Inflammatory macrophage treated with lipopolysaccharide for 1 hour (primary cell): ENCODE measurements around the gene SRPK2.

Source experiments
- DNase-seq, 2 donors: peaks; one replicate each; pipeline ENCODE4 v3.0.0-alpha.2; 2020 to 2022

Gene SRPK2

DNA sequence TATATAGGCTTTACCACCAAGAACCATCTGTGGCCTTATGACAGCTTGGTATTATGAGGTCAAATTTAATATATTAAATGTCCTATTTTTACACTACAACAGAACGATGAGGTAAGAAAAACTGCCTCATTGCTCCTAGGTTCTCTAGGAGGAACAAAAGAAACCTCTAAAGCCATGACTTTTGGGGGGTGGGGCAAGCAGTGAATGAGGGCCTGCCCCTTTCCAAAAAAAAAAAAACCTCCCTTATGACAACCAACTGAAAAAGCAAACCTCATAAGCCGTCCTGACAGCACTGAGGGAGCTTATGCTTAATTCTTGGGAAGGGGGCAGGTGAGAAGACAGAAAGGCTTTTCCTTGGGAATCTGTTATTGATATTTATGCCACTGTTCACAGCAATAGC is 258.1 kb downstream of the SRPK2 start:
- no peak for DNase-seq

DNA sequence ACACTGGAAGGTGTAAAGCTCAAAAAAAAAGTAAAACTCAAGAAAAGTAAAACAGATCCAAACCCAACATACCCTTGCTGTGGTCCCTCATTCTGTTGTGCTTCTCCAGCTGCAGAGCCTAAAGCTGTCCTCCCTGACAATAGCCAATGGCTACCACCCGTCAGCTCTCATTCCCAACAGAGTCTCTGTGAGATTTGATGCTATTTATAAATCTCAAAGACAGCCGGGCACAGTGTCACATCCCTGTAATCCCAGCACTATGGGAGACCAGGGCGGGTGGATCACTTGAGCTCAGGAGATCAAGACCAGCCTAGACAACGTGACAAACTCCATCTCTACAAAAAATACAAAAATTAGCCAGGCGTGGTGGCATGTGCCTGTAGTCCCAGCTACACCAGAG is 258.7 kb downstream of the SRPK2 start:
- no peak for DNase-seq

DNA sequence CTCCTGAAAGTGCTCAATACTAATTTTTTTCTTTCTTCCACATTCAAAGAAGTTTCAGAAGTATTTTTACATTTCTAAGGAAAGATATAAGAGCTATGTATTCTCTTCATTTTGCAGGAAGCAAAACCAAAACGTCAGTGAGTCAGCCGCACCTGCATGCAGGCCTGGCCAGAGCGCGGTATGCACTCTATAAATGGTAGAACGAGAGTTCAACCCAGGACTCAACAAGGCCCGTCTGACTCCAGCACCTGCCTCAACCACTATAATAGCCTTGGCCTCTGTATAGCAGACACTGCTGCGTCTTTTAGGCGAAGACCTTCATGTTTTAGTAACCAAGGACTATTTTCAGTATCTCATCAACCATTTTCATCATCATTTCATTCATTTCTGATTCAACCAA is 261.5 kb downstream of the SRPK2 start:
- DNase-seq: no peak

DNA sequence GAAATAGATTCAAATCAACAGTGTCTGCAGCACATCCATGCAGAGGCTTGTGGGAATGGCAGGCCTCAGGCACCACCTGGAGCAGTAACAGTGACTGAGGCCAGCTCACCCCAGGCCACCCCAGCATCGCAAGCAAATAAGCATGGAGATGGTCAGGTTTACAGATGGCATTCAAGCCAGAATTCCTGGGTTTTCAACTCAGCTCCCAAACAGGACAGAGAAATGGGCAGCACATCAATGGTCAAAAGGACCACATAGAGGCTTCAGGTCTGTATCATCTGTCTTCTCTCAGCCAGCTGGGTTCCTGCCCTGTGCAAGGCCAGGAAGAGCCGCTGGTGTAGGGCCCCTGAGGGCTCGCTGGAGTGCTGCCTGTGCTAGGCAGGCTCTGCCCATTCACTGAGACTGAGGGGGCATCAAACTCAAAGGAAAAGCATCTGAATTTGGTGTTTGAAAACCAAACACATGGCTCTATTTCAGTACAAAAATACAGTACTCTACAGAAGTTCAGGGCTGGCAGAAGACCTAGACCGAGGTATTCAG is 262.2 kb downstream of the SRPK2 start:
- DNase-seq: no peak

DNA sequence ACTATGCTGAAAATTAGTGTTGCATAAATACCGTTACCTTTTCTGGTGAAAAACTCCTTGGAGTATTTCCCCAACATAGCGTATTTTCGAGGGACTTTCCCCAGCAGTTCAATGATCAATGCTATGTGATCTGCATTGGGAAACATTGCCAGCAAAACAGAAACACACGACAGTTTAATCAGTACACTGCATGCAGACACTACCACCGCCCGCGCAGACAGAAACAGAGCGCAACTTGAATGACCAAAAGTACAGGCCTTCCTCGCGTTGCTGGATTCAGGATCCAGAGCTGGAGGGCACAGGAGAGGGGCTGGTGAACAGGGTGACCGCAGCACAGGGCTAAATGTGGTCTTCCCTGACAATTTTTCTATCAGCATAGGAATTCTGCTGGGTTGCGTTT is 263.0 kb downstream of the SRPK2 start:
- no peak for DNase-seq

DNA sequence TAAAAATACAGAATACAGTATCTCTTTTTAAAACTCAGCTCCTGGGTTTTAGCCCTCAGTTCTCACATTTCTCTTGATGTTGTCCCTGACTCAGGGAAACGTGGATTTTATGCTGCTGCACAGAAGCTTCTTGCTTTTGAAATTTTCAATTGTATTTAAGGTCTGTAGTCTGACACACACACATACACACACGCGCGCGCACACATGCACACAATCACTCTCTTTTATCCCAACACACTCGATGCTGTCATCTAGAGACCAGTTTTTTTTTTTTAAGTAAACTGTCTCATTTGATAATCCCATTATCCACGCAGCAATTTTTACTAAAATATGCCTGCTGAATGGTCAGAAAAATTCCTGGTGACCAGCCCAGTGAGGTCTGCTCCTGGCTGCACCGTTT is 266.1 kb downstream of the SRPK2 start:
- no peak for DNase-seq

DNA sequence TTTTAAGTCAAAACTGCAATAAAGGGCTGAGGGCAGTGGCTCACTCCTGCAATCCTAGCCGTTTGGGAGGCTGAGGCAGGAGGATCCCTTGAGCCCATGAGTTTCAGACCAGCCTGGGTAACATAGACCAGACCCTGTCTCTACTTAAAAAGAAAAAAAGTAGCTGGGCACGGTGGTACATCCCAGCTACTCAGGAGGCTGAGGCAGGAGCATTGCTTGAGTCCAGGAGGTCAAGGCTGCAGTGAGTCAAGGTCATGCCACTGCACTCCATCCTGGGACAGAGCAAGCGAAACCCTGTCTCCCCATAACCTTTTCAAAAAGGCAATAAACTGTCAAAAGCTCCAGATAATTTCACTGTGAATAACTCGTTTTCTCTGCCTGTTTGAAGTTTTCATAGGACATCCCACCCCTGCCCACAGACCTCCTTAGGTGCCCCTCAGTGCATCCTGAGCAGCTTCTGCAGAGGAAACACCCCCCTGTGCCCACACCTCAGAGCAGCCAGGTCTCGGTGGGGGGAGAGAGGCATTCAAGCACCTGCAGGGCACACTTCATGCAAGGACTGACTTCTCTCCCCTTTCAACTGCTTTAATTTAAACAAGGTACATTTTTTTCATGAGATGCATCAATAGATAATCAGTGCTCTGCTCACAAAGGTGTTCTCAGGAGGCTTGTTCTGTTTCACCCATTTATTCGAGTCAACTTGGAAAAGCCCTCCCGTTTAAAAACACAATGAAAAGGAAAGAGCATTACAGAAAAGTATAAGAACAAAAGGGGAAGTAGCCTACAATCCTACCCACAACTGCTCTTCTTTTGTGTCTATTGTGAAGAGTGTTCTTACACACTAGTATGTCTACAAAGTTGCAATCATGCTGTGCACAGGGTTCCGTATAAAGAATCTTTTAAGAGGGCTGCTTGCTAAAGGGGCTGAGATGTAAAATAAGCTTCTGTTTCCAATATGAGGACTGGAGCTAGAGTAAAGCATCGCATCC is 269.8 kb downstream of the SRPK2 start:
- no peak for DNase-seq

DNA sequence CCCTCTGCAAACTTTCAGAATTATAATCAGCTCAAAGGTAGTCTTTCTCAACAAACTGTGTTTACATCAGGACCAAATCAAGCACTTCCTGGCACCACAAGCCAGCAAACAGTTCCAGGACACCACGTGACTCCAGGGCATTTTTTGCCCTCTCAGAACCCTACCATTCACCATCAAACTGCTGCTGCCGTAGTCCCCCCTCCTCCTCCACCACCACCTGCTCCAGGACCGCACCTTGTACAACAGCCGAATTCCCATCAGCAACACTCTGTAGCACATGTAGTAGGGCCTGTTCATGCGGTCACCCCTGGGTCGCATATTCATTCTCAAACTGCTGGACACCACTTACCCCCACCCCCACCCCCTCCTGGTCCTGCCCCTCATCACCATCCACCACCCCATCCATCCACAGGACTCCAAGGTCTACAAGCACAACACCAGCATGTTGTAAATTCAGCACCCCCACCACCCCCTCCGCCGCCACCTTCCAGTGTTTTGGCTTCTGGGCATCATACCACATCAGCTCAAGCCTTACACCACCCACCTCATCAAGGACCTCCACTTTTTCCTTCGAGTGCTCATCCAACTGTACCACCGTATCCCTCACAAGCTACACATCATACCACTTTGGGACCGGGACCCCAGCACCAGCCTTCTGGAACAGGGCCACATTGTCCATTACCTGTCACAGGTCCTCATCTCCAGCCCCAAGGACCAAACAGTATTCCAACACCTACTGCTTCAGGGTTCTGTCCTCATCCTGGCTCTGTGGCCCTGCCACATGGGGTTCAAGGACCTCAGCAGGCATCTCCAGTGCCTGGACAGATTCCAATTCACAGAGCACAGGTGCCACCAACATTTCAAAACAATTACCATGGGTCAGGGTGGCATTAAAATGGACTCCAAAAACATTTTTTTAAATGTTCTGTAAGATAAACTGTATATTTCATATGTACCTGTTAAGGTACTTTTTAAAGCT is 276.0 kb downstream of the SRPK2 start:
- DNase-seq: no peak

DNA sequence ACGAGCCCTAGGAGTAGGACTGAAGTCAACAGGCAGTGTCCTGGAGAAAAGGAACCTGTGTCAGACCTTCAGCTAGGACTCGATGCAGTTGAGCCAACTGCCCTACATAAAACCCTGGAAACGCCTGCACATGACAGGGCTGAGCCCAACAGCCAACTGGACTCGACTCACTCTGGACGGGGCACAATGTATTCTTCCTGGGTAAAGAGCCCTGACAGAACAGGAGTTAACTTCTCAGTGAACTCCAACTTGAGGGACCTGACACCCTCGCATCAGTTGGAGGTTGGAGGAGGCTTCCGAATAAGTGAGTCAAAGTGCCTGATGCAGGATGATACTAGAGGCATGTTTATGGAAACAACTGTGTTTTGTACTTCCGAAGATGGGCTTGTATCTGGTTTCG is 281.3 kb downstream of the SRPK2 start:
- DNase-seq: no peak

DNA sequence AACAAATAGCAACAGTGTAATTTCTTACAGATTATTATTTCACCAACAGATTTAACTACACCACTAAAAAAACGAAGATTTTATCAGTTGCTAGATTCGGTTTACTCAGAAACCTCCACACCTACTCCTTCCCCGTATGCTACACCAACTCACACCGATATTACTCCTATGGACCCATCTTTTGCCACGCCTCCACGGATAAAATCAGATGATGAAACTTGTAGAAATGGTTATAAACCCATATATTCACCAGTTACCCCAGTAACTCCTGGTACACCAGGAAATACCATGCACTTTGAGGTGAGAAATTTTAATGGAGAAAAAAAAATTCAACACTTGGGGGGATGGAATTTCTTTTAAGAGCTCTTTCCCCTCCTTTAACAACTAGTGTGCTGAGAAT is 282.2 kb downstream of the SRPK2 start:
- DNase-seq: no peak

DNA sequence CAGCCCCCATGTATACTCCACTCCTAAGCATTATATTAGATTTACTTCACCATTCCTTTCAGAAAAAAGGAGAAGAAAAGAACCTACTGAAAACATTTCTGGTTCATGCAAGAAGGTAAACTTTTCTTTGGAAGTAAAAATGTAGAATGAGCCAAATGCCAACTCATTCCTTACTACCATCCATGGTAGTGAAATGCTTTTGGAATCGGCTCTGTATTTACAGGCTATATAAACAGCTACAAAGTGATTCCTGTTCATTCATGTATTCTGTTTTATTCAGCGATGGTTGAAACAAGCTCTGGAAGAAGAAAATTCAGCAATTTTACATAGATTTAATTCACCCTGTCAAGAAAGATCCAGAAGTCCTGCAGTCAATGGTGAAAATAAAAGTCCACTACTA is 283.1 kb downstream of the SRPK2 start:
- DNase-seq: no peak

DNA sequence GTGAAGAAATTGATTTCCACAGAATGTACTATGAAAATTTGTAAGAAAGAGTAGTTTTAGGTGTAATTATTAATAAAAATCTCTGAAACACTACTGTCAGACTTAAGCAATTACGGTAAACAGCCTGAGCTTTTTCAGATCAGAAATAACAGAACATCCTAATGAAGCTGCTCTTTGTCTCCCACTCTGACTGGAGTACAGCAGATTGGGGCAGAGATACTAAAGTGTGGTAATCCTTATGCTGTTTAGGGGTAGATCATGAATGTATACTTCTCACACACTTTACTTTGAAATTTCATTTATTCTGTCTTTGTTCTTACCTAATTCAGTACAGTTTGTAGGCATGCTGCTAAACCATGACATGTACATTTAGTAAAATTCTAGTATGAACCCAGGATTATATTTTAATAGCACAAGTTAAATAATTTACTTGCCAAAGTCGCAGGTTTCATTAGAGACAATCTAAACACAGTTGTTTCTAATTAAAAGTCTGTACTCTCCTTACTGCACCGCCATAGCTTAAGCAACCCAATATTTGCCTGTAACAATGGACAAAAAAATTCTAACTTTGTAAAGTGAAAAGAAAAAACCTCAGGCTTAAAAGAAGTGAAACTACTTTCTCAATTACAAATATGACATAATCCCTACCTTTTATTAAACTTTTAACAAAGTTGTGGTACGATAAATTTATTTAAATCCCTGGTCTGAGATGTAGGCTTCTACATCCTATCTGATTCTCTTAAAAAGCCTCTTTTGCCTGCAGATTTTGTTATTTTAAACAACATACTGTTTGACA is 286.0 kb downstream of the SRPK2 start:
- DNase-seq: no peak

DNA sequence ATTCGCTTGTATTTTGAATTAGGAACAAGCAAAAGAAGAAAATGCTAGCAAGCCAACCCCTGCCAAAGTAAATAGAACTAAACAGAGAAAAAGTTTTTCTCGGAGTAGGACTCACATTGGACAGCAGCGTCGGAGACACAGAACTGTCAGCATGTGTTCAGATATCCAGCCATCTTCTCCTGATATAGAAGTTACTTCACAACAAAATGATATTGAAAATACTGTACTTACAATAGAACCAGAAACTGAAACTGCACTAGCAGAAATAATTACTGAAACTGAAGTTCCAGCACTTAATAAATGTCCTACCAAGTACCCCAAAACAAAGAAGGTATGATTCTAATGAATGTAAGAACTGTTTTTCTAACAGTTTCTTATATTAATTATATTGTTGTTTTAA is 286.9 kb downstream of the SRPK2 start:
- DNase-seq: no peak

DNA sequence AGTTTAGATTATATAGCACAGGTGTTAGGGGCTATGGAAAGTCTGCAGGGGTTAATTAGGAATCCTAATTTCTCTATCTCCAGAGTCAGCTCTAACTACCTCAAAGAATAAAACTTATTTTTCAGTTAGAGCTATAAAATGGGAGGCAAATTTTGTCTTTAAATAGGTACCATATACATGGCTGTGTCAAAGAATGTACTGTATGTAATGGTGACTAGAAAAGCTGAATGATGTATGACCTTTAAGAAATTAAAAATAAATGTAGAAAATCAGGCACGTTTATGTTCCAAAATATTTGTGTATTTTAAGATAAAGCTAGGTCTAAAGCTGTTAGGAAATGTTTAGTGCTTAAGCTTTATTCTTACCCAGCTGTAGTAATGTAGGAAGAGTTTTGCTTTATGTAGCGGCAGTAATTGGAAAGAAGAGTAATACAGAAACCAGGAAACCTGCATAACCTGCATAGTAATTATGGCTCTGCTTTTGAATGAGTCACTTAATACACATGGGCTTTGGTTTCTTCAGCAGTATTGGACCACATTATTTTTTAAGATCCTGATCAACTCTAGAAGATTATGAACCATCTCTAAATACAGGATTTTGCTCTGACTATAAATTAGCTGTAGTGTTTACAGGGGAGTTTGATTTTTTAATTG is 289.7 kb downstream of the SRPK2 start:
- DNase-seq: no peak

DNA sequence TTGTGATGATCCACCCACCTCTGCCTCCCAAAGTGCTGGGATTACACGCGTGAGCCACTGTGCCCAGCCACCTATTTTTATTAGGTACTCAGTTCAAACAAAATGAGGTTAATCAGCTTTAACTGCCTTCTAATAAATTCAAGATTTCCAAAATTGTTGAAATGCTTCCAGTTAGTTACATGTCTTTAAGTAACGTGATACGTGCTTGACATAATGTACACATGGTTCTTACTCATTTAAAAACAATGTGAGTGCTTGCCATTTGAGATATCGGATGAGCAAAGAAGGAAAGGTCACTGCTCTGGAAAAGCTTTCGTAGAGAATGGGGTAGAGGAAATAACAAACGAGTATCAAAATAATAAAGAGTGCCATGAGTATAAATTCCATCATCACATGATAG is 291.1 kb downstream of the SRPK2 start:
- no peak for DNase-seq

DNA sequence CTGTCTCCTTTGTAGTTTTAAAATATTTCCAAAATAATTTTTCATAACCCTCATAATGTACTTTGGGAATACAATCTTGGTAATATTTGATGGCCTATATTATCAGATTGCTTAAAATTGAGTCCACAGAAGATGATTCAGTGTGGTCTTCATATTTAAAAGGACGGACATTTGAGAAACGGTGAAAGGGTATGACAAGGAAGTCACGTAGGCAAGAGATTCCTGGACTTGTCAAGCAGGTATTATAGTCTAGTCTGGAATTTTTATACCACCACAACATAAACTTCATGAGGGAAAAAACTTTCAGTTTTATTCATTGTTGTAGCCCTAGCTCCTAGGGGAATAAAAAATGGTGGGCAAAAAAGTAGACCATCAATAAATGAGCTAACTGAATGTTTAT is 292.4 kb downstream of the SRPK2 start:
- DNase-seq: no peak

DNA sequence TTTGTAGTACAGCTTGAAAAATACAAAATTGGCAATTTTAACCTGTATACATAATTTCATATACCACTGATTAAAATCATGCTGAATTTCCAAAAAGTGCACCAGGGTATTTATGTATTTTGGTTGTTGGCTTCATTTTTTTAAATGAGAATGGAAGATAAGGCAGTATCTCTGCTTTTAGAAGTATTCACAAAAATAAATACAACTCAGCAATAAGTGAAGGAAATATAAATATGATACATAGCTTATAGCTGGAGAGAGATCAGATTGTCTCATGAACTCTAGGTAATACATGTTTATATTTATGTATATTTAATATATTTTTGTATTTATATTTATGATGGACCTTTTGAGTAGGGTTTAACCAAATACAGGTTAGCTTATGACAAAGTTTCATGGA is 293.8 kb downstream of the SRPK2 start:
- DNase-seq: no peak

DNA sequence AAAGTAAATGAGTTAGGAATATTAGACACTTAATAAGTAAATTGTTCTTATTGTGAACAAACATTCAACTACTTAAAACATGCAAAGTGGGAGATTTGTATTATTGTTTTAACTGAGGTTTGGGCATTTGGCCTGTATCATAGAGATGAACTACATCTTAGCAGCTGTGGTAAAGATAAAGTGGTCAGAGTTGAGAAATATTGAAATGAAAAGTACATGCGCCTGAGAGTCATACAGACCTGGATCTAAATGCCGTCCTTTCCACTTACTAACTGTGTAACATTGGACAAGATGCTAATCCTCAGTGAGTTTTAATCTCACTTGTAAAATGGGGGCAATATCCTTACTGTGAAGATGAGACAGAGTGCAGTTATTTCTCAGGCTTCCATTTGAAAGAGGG is 300.3 kb downstream of the SRPK2 start:
- no peak for DNase-seq

DNA sequence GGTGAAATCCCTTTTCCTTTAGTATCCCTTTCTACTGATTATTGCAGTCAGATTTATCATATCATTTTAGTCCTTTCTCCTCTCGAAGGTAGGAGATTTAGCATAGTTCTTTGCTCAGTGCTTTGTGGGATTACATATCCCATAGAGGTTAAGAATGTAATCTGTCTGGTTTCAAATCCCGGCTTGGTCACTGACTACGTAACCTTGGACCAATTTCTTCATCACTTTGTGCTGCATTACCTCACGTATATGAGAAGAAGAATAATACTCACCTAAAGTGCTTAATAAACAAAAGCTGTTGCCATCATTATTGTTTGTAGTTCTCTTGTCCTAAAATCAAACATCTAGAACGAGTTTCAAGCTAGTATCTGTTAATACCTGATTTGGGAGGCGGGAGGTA is 300.7 kb downstream of the SRPK2 start:
- DNase-seq: no peak

DNA sequence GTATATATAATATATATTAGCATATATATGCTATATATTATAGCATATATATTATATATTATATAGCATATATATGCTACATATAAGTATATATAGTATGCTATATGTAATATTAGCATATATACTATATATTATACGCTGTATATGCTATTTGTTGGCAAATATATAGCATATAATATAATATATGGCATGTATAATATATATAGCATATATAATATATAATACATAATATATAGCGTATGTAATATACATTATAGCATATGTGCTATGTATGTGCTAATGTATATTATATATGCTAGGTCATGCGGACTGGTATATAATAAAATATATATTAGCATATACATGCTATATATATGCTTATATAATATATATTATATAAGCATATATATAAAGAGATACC is 301.9 kb downstream of the SRPK2 start:
- no peak for DNase-seq

DNA sequence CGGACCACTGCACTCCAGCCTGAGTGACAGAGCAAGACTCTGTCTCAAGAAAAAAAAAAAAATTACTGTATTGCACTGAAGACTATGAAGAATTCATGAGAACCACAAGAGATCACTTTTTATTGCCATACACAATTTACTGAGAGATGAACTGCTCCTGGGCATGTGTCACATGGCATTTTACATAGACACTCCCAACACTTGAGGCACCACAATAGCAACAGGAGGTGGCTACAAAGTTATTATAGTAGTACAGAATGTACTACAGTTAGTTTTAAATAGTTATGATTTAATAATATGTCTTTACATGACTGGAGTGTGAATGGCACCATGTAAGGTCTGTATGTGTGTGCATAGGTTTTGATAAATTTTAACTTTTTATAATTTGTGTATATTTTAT is 304.1 kb downstream of the SRPK2 start:
- no peak for DNase-seq

DNA sequence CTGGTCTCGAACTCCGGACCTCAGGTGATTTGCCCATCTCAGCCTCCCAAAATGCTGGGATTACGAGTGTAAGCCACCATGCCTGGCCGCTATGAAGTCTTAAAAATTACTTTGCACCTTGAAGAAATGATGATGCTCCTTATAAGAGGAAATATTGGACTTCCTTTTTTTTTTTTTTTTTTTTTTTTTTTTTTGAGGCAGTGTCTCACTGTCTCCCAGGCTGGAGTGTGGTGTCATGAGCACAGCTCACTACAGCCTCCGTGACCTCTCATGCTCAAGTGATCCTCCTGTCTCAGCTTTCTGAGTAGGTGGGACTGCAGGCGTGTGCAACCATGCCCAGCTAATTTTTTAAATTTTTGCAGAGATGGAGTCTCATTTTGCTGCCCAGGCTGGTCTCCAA is 309.4 kb downstream of the SRPK2 start:
- peak; percentile 14 to 65 for DNase-seq
